ENCODE results near the gene TFEC.
"Not testable (repeated sequence)": the region's sequence is repeated elsewhere in the genome, so short reads cannot be mapped to it uniquely, and the experiment has no call there.

TFEC gene, protein sequence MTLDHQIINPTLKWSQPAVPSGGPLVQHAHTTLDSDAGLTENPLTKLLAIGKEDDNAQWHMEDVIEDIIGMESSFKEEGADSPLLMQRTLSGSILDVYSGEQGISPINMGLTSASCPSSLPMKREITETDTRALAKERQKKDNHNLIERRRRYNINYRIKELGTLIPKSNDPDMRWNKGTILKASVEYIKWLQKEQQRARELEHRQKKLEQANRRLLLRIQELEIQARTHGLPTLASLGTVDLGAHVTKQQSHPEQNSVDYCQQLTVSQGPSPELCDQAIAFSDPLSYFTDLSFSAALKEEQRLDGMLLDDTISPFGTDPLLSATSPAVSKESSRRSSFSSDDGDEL

DNA sequence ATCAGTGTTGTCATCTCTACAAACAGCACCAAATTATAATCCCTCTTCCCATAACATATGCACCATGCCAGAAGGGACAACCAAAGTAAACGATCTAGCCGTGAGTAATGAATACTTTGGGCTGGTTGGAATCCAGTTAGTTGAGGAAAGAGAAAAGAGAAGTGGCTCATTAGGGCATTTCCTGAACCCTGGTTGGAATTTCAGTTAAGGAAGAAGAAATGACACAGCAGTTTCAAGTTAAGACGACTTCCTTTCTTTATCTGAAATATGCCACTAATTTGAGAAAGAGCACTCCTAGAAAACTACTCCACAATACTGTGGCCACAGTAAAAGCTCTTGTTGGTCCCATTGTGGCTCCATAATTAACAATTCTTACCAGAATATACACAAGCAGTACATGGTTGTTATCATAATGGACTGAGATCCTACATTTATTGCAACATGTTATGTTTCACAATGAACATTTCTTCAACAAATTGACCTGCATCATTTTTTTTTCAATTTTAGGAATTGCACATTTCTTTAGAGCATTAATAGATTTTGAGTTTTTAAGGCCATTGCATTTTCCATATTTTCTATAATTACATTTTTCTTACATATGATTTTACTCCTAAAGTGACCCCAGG is at the start of gene TFEC:
Gene TFEC (minus strand): TSS at position 113 of the 626 bp plus-strand sequence. CDS start 46,322 bp downstream, outside the sequence.
- no peak for DNase-seq

DNA sequence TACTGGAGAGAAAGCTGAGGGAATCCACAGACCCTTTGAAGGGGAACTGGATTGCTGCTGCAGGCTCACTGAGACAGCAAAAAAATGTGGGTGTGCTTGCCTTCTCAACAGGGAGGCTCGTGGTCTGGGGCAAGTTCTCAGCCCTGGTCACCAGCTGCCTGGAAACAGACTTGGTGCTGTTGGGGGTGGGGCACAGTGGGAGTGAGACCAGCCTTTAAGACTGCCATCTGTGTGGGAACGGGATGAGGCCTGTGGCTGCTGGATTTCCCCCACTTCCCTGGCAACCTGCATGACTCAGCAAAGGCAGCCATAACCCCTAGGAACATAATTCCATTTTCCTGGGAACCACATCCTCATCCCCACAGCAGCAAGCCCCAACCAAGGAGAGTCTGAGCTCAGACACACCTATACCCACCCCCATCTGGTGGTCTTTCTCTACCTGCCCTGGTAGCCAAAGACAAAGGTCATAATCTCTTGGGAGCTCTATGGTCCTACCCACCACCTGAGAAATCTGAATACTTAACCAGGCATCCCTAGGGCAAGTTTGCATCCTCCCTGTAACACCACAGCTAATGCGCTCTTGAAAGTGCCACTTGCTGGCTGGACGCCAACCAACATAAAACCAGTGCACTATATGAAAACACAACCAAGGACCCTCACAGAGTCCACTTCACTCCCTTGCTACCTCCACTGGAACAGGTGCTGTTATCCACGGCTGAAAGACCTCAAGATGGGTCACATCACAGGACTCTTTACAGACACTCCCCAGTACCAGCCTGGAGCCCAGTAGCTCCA is 45.0 kb upstream of the TFEC start:
- no peak for DNase-seq

DNA sequence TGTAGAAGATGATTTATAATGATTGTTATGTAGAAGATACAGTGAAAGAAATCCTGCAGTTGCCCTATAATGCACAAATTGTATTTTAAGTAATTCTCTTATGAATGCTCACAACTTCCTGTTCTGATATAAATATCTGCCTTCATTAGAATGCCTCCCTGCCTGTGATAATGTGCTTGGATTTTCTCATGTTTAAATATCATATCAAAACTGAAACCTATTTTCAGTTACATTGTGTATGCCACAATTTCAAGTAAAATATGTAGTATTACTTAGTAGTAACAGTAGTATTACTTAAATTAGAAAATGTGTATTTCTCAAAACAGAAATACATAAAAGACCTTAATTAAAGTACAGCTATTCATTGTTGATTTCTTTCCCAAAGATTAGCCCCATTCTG is 41.1 kb upstream of the TFEC start:
- DNase-seq = no peak

DNA sequence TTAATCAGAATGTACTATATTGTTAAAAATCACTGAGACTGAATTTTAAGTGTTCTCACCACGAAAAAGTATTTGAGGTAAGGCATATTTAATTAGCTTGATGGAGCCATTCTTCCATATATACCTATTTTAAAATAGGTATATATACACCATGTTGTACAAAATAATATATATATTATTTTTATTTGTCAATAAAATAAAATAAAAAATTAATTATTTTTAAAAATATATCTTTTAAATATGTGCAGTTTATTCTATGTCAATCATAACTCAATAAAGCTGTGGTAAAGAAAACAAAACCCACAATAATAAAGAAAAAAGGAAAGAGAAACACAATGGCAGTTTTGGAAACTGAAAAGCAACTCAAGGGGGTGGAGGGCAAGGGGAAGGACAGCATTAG is 33.6 kb upstream of the TFEC start:
- DNase-seq = no peak

DNA sequence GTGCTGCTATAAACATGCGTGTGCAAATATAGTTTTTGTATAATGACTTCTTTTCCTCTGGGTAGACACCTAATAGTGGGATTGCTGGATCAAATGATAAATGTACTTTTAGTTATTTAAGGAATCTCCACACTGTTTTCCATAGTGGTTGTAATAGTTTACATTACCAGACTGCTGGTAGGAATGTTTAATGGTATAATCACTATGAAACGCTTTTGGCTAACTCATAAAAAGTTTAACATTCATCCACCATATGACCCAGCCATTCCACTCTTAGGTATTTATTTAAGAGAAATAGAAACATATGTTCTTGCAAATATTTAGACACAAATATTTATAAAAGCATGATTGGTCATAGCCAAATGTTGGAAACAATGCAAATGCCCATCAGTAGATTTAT is 32.1 kb upstream of the TFEC start:
- no peak for DNase-seq

DNA sequence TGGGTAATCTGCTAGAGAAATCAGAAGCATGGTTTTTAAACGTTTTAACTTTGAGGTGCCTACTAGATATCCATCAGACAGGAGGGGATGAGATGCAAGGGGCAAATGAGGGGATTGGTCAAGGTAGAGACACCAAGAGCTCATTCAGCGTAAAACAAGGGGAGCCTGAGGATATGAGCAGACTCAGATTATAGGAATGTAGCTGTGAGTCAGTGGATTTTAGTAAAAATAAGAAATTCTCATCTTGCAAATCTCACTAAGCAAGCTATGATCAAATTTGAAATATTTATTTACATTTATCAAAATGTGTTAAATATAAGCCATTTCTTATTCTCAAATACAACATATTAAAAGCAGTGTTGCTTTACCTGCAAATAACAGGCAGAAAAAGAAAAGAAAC is 21.4 kb upstream of the TFEC start:
- DNase-seq = no peak

DNA sequence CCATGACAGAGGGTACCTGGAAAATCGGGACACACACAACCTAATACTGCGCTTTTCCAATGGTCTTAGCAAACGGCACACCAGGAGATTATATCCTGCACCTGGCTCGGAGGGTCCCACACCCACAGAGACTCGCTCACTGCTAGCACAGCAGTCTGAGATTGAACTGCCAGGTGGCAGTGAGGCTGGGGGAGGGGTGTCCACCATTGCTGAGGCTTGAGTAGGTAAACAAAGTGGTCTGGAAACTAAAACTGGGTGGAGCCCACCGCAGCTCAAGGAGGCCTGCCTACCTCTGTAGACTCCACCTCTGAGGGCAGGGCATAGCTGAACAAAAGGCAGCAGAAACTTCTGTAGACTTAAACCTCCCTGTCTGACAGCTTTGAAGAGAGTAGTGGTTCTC is 16.7 kb upstream of the TFEC start:
- not testable (repeated sequence) for DNase-seq

DNA sequence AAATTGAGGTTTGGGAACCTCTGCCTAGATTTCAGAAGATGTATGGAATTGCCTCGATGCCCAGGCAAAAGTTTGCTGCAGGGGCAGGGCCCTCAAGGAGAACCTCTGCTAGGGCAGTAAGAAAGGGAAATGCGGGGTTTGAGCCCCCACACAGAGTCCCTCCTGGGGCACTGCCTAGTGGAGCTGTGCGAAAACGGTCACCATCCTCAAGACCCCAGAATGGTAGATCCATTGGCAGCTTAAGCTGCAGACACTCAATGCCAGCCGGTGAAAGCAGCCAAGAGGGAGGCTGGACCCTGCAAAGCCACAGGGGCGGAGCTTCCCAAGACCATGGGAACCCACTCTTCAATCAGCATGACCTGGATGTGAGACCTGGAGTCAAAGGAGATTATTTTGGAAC is 15.0 kb upstream of the TFEC start:
- DNase-seq = no peak

DNA sequence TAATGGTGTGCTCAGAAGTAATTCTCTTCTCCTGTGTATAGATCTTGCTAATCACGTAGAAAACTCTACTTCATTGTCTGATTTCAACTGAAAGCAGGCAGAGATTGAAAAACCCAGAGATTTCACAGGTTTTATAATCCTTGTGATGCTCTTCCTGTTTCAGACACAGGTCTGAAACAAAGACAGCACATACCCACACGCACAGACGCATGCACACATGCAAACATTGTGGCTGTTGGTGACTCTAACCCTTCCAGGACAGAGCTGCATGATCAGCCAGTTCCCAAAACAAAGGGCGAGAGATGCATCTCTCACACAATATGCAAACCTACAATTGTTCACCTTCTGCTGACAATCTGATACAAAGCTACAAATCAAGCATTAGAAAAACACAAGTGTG is 11.1 kb upstream of the TFEC start:
- DNase-seq = no peak

DNA sequence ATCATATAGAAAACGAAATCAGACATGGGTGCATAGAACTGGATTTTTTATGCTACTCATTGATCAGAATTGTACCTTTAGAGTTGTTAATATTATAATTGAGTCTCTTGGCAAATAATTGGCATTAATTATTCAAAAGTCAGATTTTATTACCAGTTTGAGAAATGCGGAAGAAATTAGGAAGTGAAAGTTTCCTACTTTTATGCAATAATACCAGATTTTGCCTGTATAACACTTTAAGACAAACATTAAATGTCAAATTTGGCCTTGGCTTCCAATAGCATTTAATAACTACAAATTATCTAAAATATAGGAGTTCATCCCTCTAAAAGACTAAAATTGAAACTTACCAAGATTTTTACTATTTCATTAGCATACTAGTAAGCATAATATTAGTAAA is 6.8 kb upstream of the TFEC start:
- no peak for DNase-seq

DNA sequence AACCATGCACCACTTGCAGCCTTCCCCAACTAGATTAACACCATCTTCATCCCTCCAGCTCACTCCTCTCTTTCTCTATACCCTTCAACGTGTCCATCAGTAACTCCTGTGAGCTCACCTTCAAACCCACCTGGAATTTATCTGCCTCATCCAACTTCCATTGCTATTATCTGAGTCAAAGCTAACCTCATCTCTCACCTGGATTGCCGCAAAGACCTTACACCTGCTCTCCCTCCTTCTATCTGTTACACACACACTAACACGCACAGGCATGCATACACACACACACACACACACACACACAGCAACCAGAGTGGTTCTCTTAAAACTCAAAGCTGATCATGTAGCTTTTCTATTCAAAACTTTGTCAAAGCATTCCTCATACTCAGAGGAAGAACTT is 3.8 kb upstream of the TFEC start:
- no peak for DNase-seq

DNA sequence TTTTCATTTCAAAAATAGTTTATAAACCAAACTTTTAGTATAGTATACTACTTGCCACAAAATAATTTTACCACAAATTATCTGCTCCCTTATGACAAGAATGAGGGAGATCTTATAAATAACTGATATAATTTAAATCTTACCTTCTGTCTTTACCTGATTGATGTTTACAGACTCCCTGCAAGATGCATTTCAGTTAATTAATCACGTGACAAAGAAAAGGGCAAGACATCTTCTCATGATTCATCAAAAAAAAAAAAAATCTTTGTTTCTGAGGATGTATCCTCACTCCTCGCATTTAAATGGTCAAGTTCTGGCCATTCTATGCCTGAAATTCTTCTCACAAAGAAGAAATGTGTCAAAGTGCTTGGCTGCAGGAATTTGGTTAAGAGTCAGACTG is 2.3 kb upstream of the TFEC start:
- DNase-seq = no peak

DNA sequence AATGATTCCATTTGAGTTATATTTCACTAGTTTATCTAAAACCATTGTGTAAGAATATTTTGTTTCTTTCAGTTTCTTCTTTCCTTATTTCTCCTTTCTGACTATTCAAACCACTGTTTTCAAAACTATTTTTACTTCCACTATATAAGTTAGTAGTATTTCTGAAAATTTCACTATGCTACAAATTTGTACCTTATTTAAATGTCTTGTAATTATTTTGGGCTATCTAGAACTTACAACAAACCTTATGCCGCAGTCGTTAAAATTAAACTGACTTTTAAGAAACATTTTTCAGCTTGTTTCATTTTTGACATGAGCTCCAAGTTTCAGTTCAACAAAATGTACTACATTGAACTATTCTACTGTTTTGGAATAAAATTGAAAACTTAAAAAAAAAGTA is 1.8 kb downstream of the TFEC start:
- DNase-seq = no peak

DNA sequence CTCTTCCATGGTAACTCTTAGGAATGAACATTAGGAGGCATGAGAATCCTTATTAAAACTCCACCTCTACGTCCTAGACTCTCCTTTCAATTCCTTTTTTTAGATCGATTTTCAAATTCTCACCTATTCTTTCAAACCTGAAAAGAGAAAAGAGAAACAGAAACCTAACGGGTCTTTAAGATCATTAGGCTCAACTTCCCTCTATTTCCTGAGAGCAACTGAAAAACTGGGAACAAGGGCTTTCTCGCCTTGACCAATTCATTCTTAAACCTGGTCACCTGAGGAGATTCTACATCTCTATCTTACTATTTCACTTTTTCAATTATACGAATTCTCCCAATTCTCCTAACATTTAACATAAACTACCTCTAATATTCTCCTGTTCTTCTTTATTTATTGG is 2.8 kb downstream of the TFEC start:
- DNase-seq = no peak

DNA sequence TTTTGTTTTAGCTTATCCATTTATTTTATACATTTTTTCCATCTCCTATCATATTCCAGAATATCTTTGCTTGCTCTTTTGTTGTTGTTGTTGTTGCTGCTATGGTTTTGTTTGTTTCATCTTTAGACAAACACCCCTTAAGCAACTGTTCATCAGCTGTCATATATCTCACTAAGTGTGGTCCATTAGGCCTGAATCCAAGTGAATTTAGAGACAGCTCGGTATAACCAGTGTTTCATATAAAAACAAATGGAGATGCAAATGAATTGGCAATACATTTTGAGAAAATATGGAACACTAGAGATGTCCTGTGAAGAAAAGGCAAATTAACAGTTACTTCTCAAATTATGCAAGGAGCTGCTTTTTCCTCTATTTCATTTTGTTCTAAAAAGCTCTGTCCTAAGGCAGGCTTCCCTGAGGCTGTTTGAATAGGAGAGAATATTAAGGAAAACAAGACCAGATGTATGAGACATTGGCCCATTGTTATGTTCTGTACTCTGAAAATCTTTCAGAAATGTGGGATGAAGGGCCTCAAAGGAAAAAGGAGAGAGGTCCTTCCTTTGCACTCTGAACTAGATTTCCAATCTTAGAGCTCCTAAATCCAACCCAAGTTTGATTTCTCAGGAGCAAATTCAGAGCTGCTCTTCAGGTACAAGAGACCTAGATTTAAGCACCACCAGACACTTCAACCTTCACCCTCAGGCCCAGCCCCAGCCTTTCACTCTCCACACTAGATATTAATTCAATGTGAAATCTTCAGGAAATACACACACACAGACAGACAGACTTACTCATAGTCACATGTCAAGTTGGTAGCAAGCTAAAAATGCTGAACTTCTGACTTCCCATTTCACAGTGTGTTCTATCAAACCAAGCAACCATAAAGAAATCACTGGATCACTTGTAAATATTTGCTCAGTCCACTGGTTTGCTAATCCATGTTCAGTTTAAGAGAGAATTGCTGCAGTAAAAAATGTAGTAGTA is 5.4 kb downstream of the TFEC start:
- DNase-seq = no peak

DNA sequence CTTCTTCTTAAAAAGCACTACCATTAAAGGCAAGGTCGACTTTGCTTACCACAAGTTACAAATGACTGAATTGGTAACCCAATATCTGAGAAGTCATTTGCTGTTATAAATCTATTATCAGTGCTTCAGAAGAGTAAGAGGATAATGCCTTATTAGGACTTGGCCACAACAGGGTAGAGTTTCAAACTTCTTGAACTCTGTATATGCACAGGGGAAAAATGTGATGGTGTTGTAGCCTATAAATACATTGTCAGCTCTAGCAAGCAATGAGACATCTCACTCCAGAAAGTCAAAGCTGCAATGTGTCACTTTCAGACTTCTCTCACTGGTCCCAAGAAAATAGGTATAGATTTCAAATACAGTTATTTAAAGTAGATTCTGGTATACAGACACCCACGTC is 9.3 kb downstream of the TFEC start:
- no peak for DNase-seq

DNA sequence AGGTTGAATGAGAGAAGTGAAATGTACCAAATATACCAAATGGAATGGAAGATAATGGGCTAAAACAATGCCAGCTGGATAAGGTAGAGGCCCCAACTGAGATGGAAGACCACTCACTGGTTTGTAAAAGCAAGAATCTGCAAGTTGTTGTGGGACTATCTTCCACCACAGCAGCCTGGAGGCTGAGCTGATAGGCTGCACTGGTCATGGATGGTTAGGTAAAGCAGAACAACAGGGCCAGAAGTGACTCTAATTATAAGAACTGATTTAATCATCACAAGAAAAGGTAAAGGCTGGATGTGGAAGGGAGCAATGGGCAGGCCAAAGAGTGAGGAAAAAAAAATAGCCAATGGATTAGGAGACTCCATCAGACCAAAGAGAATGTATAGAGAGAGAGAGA is 11.8 kb downstream of the TFEC start:
- no peak for DNase-seq

DNA sequence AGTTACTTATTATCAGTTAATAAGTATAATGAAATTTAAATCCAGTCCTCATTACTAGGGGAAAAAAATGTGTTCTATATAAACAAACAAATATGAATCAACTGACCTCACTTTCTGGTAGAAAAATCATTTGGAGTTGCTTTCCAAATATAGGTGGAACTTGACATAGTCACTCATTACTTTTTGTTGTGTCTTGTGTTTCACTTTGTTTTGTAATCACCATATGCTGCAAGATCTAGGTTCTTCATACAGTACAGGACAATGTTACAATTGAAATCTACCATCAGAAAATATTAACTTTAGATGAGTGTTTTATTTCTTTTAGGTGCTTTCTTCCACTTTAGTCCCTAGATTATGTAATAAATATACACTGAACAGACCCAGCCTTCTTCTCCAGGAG is 16.9 kb downstream of the TFEC start:
- DNase-seq = no peak

DNA sequence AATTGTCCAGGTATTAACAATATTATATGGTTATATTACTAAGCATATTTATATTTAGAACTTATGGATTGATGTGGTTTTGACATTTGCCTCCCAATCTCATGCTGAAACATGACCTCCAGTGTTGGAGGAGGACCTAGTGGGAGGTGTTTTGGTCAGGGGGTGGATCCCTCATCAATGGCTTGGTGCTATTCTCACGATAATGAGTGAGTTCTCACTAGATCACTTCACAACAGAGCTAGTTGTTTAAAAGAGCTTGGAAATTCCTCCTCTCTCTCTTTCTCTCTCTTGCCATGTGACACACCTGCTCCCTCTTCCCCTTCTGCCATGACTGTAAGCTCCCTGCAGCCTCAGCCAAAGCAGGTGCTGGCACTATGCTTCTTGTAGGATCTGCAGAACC is 19.0 kb downstream of the TFEC start:
- no peak for DNase-seq

DNA sequence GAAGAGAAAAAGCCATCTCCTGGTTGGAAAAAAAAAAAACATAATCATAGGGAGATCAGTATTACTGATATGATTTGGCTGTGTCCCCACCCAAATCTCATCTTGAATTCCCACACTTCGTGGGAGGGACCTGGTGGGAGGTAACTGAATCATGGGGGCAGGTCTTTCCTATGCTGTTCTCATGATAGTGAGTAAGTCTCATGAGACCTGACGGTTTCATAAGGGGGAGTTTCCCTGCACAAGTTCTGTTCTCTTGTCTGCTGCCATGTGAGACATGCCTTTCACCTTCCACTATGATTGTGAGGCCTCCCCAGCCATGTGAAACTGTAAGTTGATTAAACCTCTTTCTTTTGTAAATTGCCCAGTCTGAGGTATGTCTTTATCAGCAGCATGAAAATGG is 25.8 kb downstream of the TFEC start:
- DNase-seq = not testable (repeated sequence)

DNA sequence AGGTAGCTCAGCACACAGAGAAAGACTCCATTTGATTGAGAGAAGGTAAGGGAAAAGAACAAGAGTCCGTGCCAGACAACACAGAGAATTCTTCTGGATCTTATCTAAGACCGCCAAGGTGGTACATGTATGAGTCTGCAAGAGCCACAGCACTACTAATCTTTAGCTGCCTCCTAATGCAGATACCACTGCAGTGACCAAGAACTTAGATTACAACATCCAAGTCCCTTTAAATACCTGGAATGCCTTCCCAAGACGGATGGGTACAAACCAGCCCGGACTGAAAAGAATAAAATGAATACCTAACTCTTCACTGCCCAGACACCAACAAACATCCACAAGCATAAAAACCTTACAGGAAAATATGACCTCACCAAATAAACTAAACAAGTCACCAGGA is 33.3 kb downstream of the TFEC start:
- DNase-seq = no peak

DNA sequence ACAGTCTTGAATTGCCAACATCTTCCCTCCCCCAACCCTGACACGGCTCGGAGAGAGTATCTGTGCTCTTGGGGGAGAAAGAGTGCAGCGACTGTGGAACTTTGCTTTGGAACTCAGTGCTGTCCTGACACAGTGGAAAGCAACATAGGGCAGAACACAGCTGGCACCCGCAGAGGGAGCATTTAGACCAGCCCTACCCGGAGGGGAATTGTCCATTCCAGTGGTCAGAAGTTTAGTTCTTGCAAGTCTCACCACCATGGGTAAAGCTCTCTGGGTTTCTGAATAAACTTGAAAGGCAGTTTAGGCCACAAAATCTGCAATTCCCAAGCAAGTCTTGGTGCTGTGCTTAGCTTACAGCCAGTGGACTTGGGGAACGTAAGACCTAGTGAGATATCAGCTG is 34.9 kb downstream of the TFEC start:
- no peak for DNase-seq

DNA sequence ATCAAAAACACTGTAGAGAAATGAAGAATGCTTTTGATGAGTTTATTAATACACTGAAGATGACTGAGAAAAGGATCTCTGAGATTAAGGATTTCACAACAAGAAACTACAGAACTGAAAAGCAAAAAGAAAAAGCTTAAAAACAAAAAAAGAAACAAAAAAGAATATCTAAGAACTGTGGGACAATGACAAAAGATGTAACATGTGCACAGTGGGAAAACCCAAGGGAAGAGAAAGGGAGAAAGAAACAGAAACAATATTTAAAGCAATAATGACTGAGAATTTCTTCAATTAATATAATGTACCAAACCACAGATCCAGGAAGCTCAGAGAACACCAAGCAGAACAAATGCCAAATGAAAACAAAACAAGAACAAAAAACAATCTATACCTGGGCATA is 42.2 kb downstream of the TFEC start:
- DNase-seq = no peak

Measured in NCI-H1417 treated with DMSO at 0.1 percent for 48 hours (cell line).